Hepatocyte (in vitro differentiated cells): Measurements from ENCODE around the gene RIMS4.

ENCODE experiments used
- EZH2 ChIP-seq: fragments of 200-600 bp; sonication (generic); IDR thresholded peaks from 2 replicates; pipeline ENCODE4 v1.6.1; 2016; ENCODE audit warnings: antibody characterized with exemption, mild to moderate bottlenecking, borderline replicate concordance
- TF ChIP-seq, protein P1 (sequence below): fragments of 200-600 bp; sonication (generic); IDR thresholded peaks from 2 replicates; pipeline ENCODE4 v1.5.1; 2016; ENCODE audit warnings: antibody characterized with exemption, mild to moderate bottlenecking; ENCODE audit not compliant: poor library complexity

DNA sequence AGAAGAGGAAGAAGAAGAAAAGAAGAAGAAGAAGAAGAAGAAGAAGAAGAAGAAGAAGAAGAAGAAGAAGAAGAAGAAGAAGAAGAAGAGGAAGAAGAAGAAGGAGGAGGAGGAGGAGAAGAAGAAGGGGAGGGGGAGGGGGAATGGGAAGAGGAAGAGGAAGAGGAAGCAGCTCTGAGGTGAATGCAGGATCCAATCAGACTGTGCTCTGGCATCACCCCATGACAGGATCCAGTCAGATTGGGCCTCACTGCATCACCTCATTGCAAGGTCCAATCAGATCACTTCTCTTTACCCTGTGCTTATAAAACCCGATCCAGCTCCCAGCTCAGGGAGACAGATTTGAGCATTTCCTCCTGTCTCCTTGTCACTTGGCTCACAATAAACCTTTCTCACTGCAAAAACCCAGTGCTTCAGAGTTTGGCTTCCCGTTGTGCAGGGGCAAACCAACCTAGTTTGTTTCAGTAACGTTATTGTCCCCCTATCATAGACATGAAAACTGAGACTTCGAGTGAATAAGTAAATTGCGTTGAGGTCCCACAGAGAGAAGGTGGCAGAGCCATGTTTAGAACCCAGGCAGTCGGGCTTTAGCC, 46.6 kb upstream of the RIMS4 start:
- TF ChIP-seq, protein P1, sequence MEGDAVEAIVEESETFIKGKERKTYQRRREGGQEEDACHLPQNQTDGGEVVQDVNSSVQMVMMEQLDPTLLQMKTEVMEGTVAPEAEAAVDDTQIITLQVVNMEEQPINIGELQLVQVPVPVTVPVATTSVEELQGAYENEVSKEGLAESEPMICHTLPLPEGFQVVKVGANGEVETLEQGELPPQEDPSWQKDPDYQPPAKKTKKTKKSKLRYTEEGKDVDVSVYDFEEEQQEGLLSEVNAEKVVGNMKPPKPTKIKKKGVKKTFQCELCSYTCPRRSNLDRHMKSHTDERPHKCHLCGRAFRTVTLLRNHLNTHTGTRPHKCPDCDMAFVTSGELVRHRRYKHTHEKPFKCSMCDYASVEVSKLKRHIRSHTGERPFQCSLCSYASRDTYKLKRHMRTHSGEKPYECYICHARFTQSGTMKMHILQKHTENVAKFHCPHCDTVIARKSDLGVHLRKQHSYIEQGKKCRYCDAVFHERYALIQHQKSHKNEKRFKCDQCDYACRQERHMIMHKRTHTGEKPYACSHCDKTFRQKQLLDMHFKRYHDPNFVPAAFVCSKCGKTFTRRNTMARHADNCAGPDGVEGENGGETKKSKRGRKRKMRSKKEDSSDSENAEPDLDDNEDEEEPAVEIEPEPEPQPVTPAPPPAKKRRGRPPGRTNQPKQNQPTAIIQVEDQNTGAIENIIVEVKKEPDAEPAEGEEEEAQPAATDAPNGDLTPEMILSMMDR = no peak
- TF ChIP-seq EZH2 = no peak
